Keratinocyte (primary cell): ENCODE data around the gene PCDH9. TPM values are rescaled to one million over a fixed set of nuclear protein-coding genes. Genes with fewer than 3 reads are reported as not detected.

ENCODE experiments used
- DNase-seq: peaks from one replicate; pipeline ENCODE4 v3.0.0-alpha.2; 2011; ENCODE audit warnings: low read depth, missing footprints, low spot score
- FAIRE-seq: peaks from 2 replicates; lab custom pipeline; 2011; peaks lifted over from hg19 to GRCh38; lab: Jason Lieb, UNC
- H2AFZ ChIP-seq: 2 replicates; pipeline ENCODE4 v1.6.0; 2012; ENCODE audit warnings: low read length, control low read depth, inconsistent platforms; ENCODE audit not compliant: control insufficient read depth
- H3K27ac ChIP-seq: 2 replicates; pipeline ENCODE4 v1.5.1; 2011; ENCODE audit warnings: low read length; ENCODE audit not compliant: control insufficient read depth, insufficient read depth
- H3K27me3 ChIP-seq: 3 replicates; pipeline ENCODE4 v1.6.0; 2011; ENCODE audit warnings: low read length; ENCODE audit not compliant: control insufficient read depth, insufficient read depth; ENCODE audit errors: extremely low read depth
- H3K36me3 ChIP-seq, 2 experiments: 2 replicates in 1 of 2; 3 replicates in 1 of 2; pipeline ENCODE4 v1.5.1; 2011; ENCODE audit warnings: low read length in 2 of 2, mild to moderate bottlenecking in 1 of 2; ENCODE audit not compliant: control insufficient read depth in 2 of 2, insufficient read depth in 2 of 2; ENCODE audit errors: extremely low read depth in 1 of 2
- H3K4me1 ChIP-seq: 3 replicates; pipeline ENCODE4 v1.5.1; 2011; ENCODE audit warnings: low read length; ENCODE audit not compliant: control insufficient read depth, insufficient read depth; ENCODE audit errors: extremely low read depth
- H3K4me2 ChIP-seq: 3 replicates; pipeline ENCODE4 v1.6.0; 2011; ENCODE audit warnings: low read depth, low read length; ENCODE audit not compliant: control insufficient read depth, insufficient read depth; ENCODE audit errors: extremely low read depth
- H3K4me3 ChIP-seq, 3 experiments: fragments of 200-600 bp in 1 of 3; sonication (generic) in 1 of 3; 2 replicates in 2 of 3; 3 replicates in 1 of 3; pipeline ENCODE4 v1.5.1; 2011 to 2016; ENCODE audit warnings: low read length in 3 of 3, mild to moderate bottlenecking in 3 of 3, control low read depth in 2 of 3, inconsistent platforms in 1 of 3, low read depth in 1 of 3, mixed read lengths in 1 of 3, mixed run types in 1 of 3, moderate library complexity in 1 of 3; ENCODE audit not compliant: control insufficient read depth in 2 of 3, insufficient read depth in 2 of 3; ENCODE audit errors: extremely low read depth in 1 of 3
- H3K79me2 ChIP-seq: 2 replicates; pipeline ENCODE4 v1.6.0; 2012; ENCODE audit warnings: low read length; ENCODE audit not compliant: control insufficient read depth, insufficient read depth
- H3K9ac ChIP-seq: 3 replicates; pipeline ENCODE4 v1.6.0; 2011; ENCODE audit warnings: low read length; ENCODE audit not compliant: control insufficient read depth, insufficient read depth; ENCODE audit errors: extremely low read depth
- H3K9me1 ChIP-seq: 3 replicates; pipeline ENCODE4 v1.6.0; 2011; ENCODE audit warnings: low read length; ENCODE audit not compliant: control insufficient read depth, insufficient read depth; ENCODE audit errors: extremely low read depth
- H3K9me3 ChIP-seq: 2 replicates; pipeline ENCODE4 v1.5.1; 2012; ENCODE audit warnings: low read depth, low read length; ENCODE audit not compliant: control insufficient read depth
- H4K20me1 ChIP-seq: 3 replicates; pipeline ENCODE4 v1.6.0; 2011; ENCODE audit warnings: low read length; ENCODE audit not compliant: control insufficient read depth, insufficient read depth; ENCODE audit errors: extremely low read depth
- EZH2 ChIP-seq: IDR thresholded peaks from one replicate; pipeline ENCODE4 v1.6.1; 2012; ENCODE audit warnings: inconsistent platforms, mild to moderate bottlenecking, low read length, moderate library complexity
- dilution Hi-C: fragments of 300-500 bp; cut with MboI; formaldehyde crosslinking; loops from one replicate; pipeline ENCODE4 v1.7.0; 2020; ENCODE audit warnings: low sequenced_read_pairs; ENCODE audit not compliant: extremely low pct_ligation_motif_present
- polyA plus RNA-seq, 5 experiments: library from polyadenylated mRNA; depleted of rRNA in 3 of 5; stranded (reverse) in 3 of 5; stranded (forward) in 1 of 5; unstranded in 1 of 5; fragments of >200 nt; gene quantifications; 1 replicate in 1 of 5; 2 replicates in 3 of 5; 3 replicates in 1 of 5; pipeline versions ENCODE4 v1.2.1 to v1.2.3, GENCODE V29; 2011 to 2012; ENCODE audit warnings: missing spikeins in 2 of 5, low read depth in 1 of 5, low replicate concordance in 1 of 5
- TF ChIP-seq, protein P1 (sequence below), 3 experiments: IDR thresholded peaks in 1 of 3; conservative IDR thresholded peaks in 1 of 3; optimal IDR thresholded peaks in 1 of 3; 2 replicates in 2 of 3; 3 replicates in 1 of 3; pipeline versions ENCODE3 to v1.5.1; 2011; ENCODE audit warnings: low read length in 3 of 3, mild to moderate bottlenecking in 3 of 3, moderate library complexity in 2 of 3, control low read depth in 1 of 3, inconsistent platforms in 1 of 3; ENCODE audit not compliant: insufficient read depth in 2 of 3; ENCODE audit errors: extremely low read depth in 1 of 3

PCDH9 gene
- polyA plus RNA-seq, 1 donor (not counting 4 experiments of a cell fraction or from before 2014, with no cell fraction given): 0.21 TPM

DNA sequence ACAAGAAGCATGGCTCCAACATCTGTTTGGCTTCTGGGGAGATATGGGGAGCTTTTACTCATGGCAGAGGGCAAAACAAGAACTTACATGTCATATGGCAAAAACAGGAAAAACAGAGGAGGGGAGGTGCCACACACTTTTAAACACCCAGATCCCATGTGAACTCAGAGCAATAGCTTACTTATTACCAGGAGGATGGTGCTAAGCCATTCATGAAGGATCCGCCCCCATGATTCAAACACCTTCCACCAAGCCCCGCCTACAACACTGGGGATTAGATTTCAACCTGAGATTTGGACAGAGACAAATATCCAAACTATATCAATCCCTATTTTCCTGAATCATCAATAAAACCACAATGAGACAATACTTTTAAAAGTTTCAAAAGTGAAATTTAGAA lies 712.1 kb downstream of the PCDH9 start:
- DNase-seq: no peak
- no peak overlapping the region for H3K4me2 ChIP-seq
- H3K79me2 ChIP-seq: no peaks in the 10 kb centered on the region
- no peaks in the 10 kb centered on the region for H4K20me1 ChIP-seq
- H3K27ac ChIP-seq: no peak overlapping the region
- H3K9ac ChIP-seq: no peak overlapping the region
- no peak overlapping the region for H3K4me3 ChIP-seq
- H3K9me1 ChIP-seq: no peaks in the 10 kb centered on the region
- no peak overlapping the region for H2AFZ ChIP-seq
- no peaks in the 10 kb centered on the region for H3K27me3 ChIP-seq
- TF ChIP-seq, protein P1, sequence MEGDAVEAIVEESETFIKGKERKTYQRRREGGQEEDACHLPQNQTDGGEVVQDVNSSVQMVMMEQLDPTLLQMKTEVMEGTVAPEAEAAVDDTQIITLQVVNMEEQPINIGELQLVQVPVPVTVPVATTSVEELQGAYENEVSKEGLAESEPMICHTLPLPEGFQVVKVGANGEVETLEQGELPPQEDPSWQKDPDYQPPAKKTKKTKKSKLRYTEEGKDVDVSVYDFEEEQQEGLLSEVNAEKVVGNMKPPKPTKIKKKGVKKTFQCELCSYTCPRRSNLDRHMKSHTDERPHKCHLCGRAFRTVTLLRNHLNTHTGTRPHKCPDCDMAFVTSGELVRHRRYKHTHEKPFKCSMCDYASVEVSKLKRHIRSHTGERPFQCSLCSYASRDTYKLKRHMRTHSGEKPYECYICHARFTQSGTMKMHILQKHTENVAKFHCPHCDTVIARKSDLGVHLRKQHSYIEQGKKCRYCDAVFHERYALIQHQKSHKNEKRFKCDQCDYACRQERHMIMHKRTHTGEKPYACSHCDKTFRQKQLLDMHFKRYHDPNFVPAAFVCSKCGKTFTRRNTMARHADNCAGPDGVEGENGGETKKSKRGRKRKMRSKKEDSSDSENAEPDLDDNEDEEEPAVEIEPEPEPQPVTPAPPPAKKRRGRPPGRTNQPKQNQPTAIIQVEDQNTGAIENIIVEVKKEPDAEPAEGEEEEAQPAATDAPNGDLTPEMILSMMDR (optimal IDR thresholded peaks at IDR 0.05 in 1 of 3, IDR thresholded peaks at IDR 0.05 in 1 of 3, conservative IDR thresholded peaks at IDR 0.05 in 1 of 3; ENCODE audit: extremely low read depth in 1 of 3, insufficient read depth in 2 of 3, low read length in 3 of 3): no peak
- TF ChIP-seq EZH2: no peak
- no peaks in the 10 kb centered on the region for H3K4me1 ChIP-seq
- no peaks in the 10 kb centered on the region for H3K36me3 ChIP-seq
- H3K9me3 ChIP-seq: no peaks in the 10 kb centered on the region
- FAIRE-seq: no peak
- dilution Hi-C loops: no loop called here

DNA sequence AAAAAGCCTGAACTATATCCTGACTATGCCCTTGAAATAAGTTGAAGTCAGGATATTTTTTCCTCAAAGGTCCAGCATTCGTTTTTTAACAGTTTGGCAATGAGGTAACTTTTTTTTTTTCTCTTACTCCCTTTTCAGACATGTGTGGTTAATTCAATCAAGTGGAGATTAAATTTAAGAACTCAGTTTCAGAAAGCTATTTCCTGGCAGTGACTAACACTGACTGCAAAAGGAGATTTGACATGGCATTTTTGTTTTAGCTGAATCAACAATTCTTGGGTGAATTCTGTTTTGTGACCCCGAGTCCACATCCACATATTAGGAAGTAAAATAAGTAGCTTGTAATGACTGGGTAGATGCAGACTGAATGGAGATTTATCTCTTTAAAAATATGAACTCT lies 716.4 kb downstream of the PCDH9 start:
- Histone ChIP-seq H3K36me3 (no peaks in the 10 kb centered on the region), H3K27ac (no peak overlapping the region), H3K27me3 (no peaks in the 10 kb centered on the region), H4K20me1 (no peaks in the 10 kb centered on the region), H3K79me2 (no peaks in the 10 kb centered on the region), H3K9ac (no peak overlapping the region), H3K9me1 (no peaks in the 10 kb centered on the region), H3K9me3 (no peaks in the 10 kb centered on the region), H3K4me3 (no peak overlapping the region), H3K4me1 (no peaks in the 10 kb centered on the region), H3K4me2 (no peak overlapping the region), H2AFZ (no peak overlapping the region)
- TF ChIP-seq, protein P1 (optimal IDR thresholded peaks at IDR 0.05 in 1 of 3, IDR thresholded peaks at IDR 0.05 in 1 of 3, conservative IDR thresholded peaks at IDR 0.05 in 1 of 3; ENCODE audit: extremely low read depth in 1 of 3, insufficient read depth in 2 of 3, low read length in 3 of 3): no peak
- dilution Hi-C loops: no loop called here
- FAIRE-seq: no peak
- DNase-seq: no peak
